Colonic mucosa (tissue), 4 donors: Measurements from ENCODE around the gene CDKL5. TPM values are rescaled to one million over a fixed set of nuclear protein-coding genes. Genes with fewer than 3 reads are reported as not detected.
A peak's percentile ranks its signal among the peaks of the same experiment; 100 is the strongest.

Experiments used
- DNase-seq: peaks from one replicate; pipeline ENCODE4 v3.0.0-alpha.2; 2020
- H3K27ac ChIP-seq: fragments of 200-600 bp; one replicate; pipeline ENCODE4 v1.8.0; 2021
- H3K27me3 ChIP-seq: fragments of 200-600 bp; one replicate; pipeline ENCODE4 v1.8.0; 2021
- H3K36me3 ChIP-seq: fragments of 200-600 bp; one replicate; pipeline ENCODE4 v1.8.0; 2021
- H3K4me1 ChIP-seq: fragments of 200-600 bp; one replicate; pipeline ENCODE4 v1.8.0; 2021; ENCODE audit warnings: mild to moderate bottlenecking
- H3K4me3 ChIP-seq: fragments of 200-600 bp; one replicate; pipeline ENCODE4 v1.8.0; 2021
- H3K9ac ChIP-seq, 2 donors: one replicate each; pipeline ENCODE4 v1.7.0; 2013; ENCODE audit warnings: control low read depth in 2 of 2, low read depth in 2 of 2, low read length in 2 of 2
- H3K9me3 ChIP-seq: fragments of 200-600 bp; one replicate; pipeline ENCODE4 v1.8.0; 2021
- CTCF ChIP-seq: fragments of 200-600 bp; IDR thresholded peaks from one replicate; pipeline ENCODE4 v1.8.0; 2022; ENCODE audit warnings: antibody characterized with exemption, mild to moderate bottlenecking
- intact Hi-C: fragments of 100-400 bp; cut with DNase I; formaldehyde crosslinking; loops from one replicate; pipeline ENCODE4 v1.14.1; 2022
- total RNA-seq, 2 donors: library from RNA; stranded (reverse); fragmentation: NEBNext Ultra II Directional in 1 of 2; extraction: Animal tissue kit (Norgen Biotek cat#: 25700) in 1 of 2; gene quantifications; one replicate each; pipeline ENCODE4 v1.2.1, GENCODE V29; 2021
- donor health status: healthy.
- donor health status: DM: no; HTN: no; CAD: no.
- donor health status: DM: no; HTN: no; CAD: no.

The CDKL5 gene
- 1 to 10 TPM; 3.7 to 4.4 TPM for total RNA-seq

- no peaks in the 10 kb centered on the region for H3K36me3 ChIP-seq
- no peaks in the 10 kb centered on the region for H3K9me3 ChIP-seq
- peak; percentile 98 for DNase-seq
- intact Hi-C loops, result loop anchor here (10.0 kb wide), 2 partner anchors 249 to 469 kb away; partner anchors contain the start of gene RS1
- no peaks in the 10 kb centered on the region for H3K4me1 ChIP-seq
- H3K27ac ChIP-seq, result peak within 1 kb of the TSS; percentile 44
- peak within 1 kb of the TSS; percentile 40 to 70 for H3K9ac ChIP-seq
- peaks cover 6% of the 10 kb centered on the region for H3K27me3 ChIP-seq
- H3K4me3 ChIP-seq, result peak within 1 kb of the TSS; percentile 62
- TF ChIP-seq CTCF, result no peak
Observed at GRCh38 chrX:18425199-18426003, at the start of gene CDKL5. Gene CDKL5 (plus strand): TSS chrX:18425608. CDS start chrX:18507097, 81,489 bp downstream.

GRCh38 chrX:18377796-18378195, 47.6 kb upstream of the CDKL5 start:
- Histone ChIP-seq H3K4me3 (no peak overlapping the region), H3K4me1 (no peaks in the 10 kb centered on the region), H3K27ac (no peak overlapping the region), H3K9me3 (no peaks in the 10 kb centered on the region), H3K9ac (no peak overlapping the region), H3K36me3 (no peaks in the 10 kb centered on the region), H3K27me3 (no peaks in the 10 kb centered on the region)
- intact Hi-C loops, result no loop called here
- DNase-seq, result no peak
- peak; percentile 40 for TF ChIP-seq CTCF

GRCh38 chrX:18389966-18390365, 35.4 kb upstream of the CDKL5 start:
- Histone ChIP-seq H3K36me3 (no peaks in the 10 kb centered on the region), H3K9ac (no peak overlapping the region), H3K9me3 (no peaks in the 10 kb centered on the region), H3K27ac (no peak overlapping the region), H3K4me1 (no peaks in the 10 kb centered on the region), H3K4me3 (no peak overlapping the region), H3K27me3 (no peaks in the 10 kb centered on the region)
- intact Hi-C loops, result loop anchor here (5.0 to 10.0 kb wide), 3 partner anchors 535 to 942 kb away; no protein-coding TSS in a partner anchor
- no peak for DNase-seq
- TF ChIP-seq CTCF, result no peak

GRCh38 chrX:18390941-18391538, 34.4 kb upstream of the CDKL5 start:
- no peaks in the 10 kb centered on the region for H3K9me3 ChIP-seq
- no peaks in the 10 kb centered on the region for H3K36me3 ChIP-seq
- no peaks in the 10 kb centered on the region for H3K27me3 ChIP-seq
- DNase-seq, result peak; percentile 70
- TF ChIP-seq CTCF, result peak; percentile 79
- H3K4me1 ChIP-seq, result no peaks in the 10 kb centered on the region
- no peak overlapping the region for H3K4me3 ChIP-seq
- intact Hi-C loops, result loop anchor here (5.0 to 10.0 kb wide), 3 partner anchors 534 to 941 kb away; no protein-coding TSS in a partner anchor
- no peak overlapping the region for H3K27ac ChIP-seq
- no peak overlapping the region for H3K9ac ChIP-seq

GRCh38 chrX:18394477-18394876, 30.9 kb upstream of the CDKL5 start:
- TF ChIP-seq CTCF, result no peak
- H3K4me3 ChIP-seq, result no peak overlapping the region
- no peaks in the 10 kb centered on the region for H3K27me3 ChIP-seq
- no peaks in the 10 kb centered on the region for H3K4me1 ChIP-seq
- intact Hi-C loops, result loop anchor here (5.0 to 10.0 kb wide), 3 partner anchors 530 to 938 kb away; no protein-coding TSS in a partner anchor
- no peak for DNase-seq
- no peaks in the 10 kb centered on the region for H3K9me3 ChIP-seq
- H3K27ac ChIP-seq, result no peak overlapping the region
- no peaks in the 10 kb centered on the region for H3K36me3 ChIP-seq
- no peak overlapping the region for H3K9ac ChIP-seq
